Measurements from ENCODE around the gene PI16. TPM values are rescaled to one million over a fixed set of nuclear protein-coding genes. Genes with fewer than 3 reads are reported as not detected.

Gene PI16
- total RNA-seq, 1 experiment from 2014 or later, result 0.07 TPM

DNA sequence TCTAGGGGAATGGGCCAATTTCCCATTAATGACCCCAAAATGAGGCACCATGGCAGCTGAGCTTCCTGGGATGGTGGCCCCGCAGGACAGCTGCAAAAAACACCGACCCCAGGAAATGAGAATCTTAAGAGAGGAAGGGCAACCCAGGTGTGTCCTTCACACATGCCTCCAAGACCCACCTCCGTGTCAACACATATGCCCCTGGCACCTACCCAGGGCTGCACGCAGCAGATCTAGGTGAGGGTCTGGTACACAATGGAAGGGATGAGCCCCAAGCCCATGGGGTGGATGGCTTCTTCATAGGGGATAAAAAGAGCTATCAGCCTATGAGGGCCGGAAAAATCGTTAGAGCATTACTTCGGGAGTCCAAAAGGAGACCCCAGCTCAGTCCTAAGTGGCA is 22.0 kb downstream of the PI16 start:
- no peak overlapping the region for H2AFZ ChIP-seq (ENCODE audit: low read length)
- no peak overlapping the region for H3K9ac ChIP-seq (ENCODE audit: low read length)
- DNase-seq, result no peak
- no peaks in the 10 kb centered on the region for H3K27me3 ChIP-seq (ENCODE audit: low read length)
- no peak overlapping the region for H3K27ac ChIP-seq (ENCODE audit: low read length)
- peaks cover 50% of the 10 kb centered on the region for H3K36me3 ChIP-seq (ENCODE audit: insufficient read depth, low read length)
- peaks cover 26% of the 10 kb centered on the region for H3K79me2 ChIP-seq (ENCODE audit: low read length)
- peaks cover 34% of the 10 kb centered on the region for H4K20me1 ChIP-seq (ENCODE audit: insufficient read depth, low read depth, low read length)
- no peak overlapping the region for H3K4me3 ChIP-seq (ENCODE audit: low read length)
- no peaks in the 10 kb centered on the region for H3K9me3 ChIP-seq (ENCODE audit: low read length)
- no peaks in the 10 kb centered on the region for H3K4me1 ChIP-seq (ENCODE audit: low read length)
- H3K4me2 ChIP-seq (ENCODE audit: low read depth, low read length, poor library complexity, severe bottlenecking), result no peak overlapping the region
- no peaks in the 10 kb centered on the region for H3K9me2 ChIP-seq (replicated peaks; ENCODE audit: insufficient read depth, low read length)

GRCh38 chr6:36976931-36977330 is 22.4 kb downstream of the PI16 start:
- Histone ChIP-seq H3K36me3 (ENCODE audit: insufficient read depth, low read length) (peaks cover 46% of the 10 kb centered on the region), H3K27me3 (ENCODE audit: low read length) (no peaks in the 10 kb centered on the region), H3K9ac (ENCODE audit: low read length) (no peak overlapping the region), H4K20me1 (ENCODE audit: insufficient read depth, low read depth, low read length) (peaks cover 38% of the 10 kb centered on the region), H3K9me3 (ENCODE audit: low read length) (no peaks in the 10 kb centered on the region), H3K4me3 (ENCODE audit: low read length) (no peak overlapping the region), H2AFZ (ENCODE audit: low read length) (no peak overlapping the region), H3K4me2 (ENCODE audit: low read depth, low read length, poor library complexity, severe bottlenecking) (no peak overlapping the region), H3K79me2 (ENCODE audit: low read length) (peaks cover 30% of the 10 kb centered on the region), H3K4me1 (ENCODE audit: low read length) (no peaks in the 10 kb centered on the region; the same call in 1 of the 2 replicates), H3K27ac (ENCODE audit: low read length) (no peak overlapping the region), H3K9me2 (replicated peaks; ENCODE audit: insufficient read depth, low read length) (no peaks in the 10 kb centered on the region)
- no peak for DNase-seq

GRCh38 chr6:36977470-36977941 is 23.0 kb downstream of the PI16 start:
- Histone ChIP-seq H3K9me3 (ENCODE audit: low read length) (no peaks in the 10 kb centered on the region), H3K4me2 (ENCODE audit: low read depth, low read length, poor library complexity, severe bottlenecking) (no peak overlapping the region), H3K36me3 (ENCODE audit: insufficient read depth, low read length) (peaks cover 44% of the 10 kb centered on the region), H3K79me2 (ENCODE audit: low read length) (peaks cover 34% of the 10 kb centered on the region), H3K9me2 (replicated peaks; ENCODE audit: insufficient read depth, low read length) (no peaks in the 10 kb centered on the region), H3K9ac (ENCODE audit: low read length) (no peak overlapping the region), H3K4me1 (ENCODE audit: low read length) (no peaks in the 10 kb centered on the region; the same call in 1 of the 2 replicates), H3K27ac (ENCODE audit: low read length) (no peak overlapping the region), H2AFZ (ENCODE audit: low read length) (no peak overlapping the region), H3K4me3 (ENCODE audit: low read length) (no peak overlapping the region), H3K27me3 (ENCODE audit: low read length) (no peaks in the 10 kb centered on the region), H4K20me1 (ENCODE audit: insufficient read depth, low read depth, low read length) (peaks cover 41% of the 10 kb centered on the region)
- DNase-seq, result peak; percentile 85

GRCh38 chr6:36978421-36979346 is 24.1 kb downstream of the PI16 start:
- H3K36me3 ChIP-seq (ENCODE audit: insufficient read depth, low read length), result peaks cover 35% of the 10 kb centered on the region; the same call in 1 of the 2 replicates
- H3K9me2 ChIP-seq (replicated peaks; ENCODE audit: insufficient read depth, low read length), result no peaks in the 10 kb centered on the region
- H3K4me1 ChIP-seq (ENCODE audit: low read length), result peaks cover 7% of the 10 kb centered on the region
- no peak overlapping the region for H3K4me3 ChIP-seq (ENCODE audit: low read length)
- H3K9ac ChIP-seq (ENCODE audit: low read length), result no peak overlapping the region
- H3K79me2 ChIP-seq (ENCODE audit: low read length), result peaks cover 46% of the 10 kb centered on the region
- no peaks in the 10 kb centered on the region for H3K27me3 ChIP-seq (ENCODE audit: low read length)
- H3K4me2 ChIP-seq (ENCODE audit: low read depth, low read length, poor library complexity, severe bottlenecking), result no peak overlapping the region
- peaks cover 53% of the 10 kb centered on the region for H4K20me1 ChIP-seq (ENCODE audit: insufficient read depth, low read depth, low read length)
- H3K9me3 ChIP-seq (ENCODE audit: low read length), result no peaks in the 10 kb centered on the region
- no peak overlapping the region for H2AFZ ChIP-seq (ENCODE audit: low read length)
- H3K27ac ChIP-seq (ENCODE audit: low read length), result no peak overlapping the region
- DNase-seq, result no peak

DNA sequence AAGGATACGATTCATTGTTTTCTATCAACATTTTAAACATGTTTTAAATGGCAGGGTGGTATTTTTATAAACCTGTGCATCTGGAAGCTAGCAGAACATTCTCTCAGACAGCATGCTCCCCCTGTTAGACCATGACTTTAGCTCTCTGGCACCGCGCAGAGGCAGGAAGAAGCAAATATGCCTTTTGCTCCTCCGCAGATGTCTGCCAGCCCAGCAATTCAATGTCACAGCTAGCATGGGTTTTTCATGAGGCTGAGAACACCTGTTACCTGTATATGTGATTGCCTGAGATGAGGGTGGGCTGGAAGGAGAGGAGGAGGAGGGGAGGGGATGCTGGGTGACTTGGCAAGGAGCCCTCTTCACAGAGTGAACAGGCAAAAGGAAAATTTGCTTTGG is 24.8 kb downstream of the PI16 start:
- Histone ChIP-seq H3K27me3 (ENCODE audit: low read length) (no peaks in the 10 kb centered on the region), H3K4me3 (ENCODE audit: low read length) (no peak overlapping the region), H3K9me2 (replicated peaks; ENCODE audit: insufficient read depth, low read length) (no peaks in the 10 kb centered on the region), H3K27ac (ENCODE audit: low read length) (no peak overlapping the region), H3K4me2 (ENCODE audit: low read depth, low read length, poor library complexity, severe bottlenecking) (no peak overlapping the region), H3K9ac (ENCODE audit: low read length) (no peak overlapping the region), H2AFZ (ENCODE audit: low read length) (no peak overlapping the region), H3K9me3 (ENCODE audit: low read length) (no peaks in the 10 kb centered on the region), H3K36me3 (ENCODE audit: insufficient read depth, low read length) (peaks cover 29% of the 10 kb centered on the region; the same call in 1 of the 2 replicates), H3K4me1 (ENCODE audit: low read length) (peaks cover 14% of the 10 kb centered on the region), H3K79me2 (ENCODE audit: low read length) (peaks cover 53% of the 10 kb centered on the region), H4K20me1 (ENCODE audit: insufficient read depth, low read depth, low read length) (peaks cover 60% of the 10 kb centered on the region)
- DNase-seq, result no peak

- Histone ChIP-seq H3K27ac (ENCODE audit: low read length) (no peak overlapping the region), H3K36me3 (ENCODE audit: insufficient read depth, low read length) (peaks cover 24% of the 10 kb centered on the region; the same call in 1 of the 2 replicates), H3K27me3 (ENCODE audit: low read length) (no peaks in the 10 kb centered on the region), H2AFZ (ENCODE audit: low read length) (no peak overlapping the region), H3K79me2 (ENCODE audit: low read length) (peaks cover 61% of the 10 kb centered on the region), H4K20me1 (ENCODE audit: insufficient read depth, low read depth, low read length) (peaks cover 66% of the 10 kb centered on the region), H3K4me3 (ENCODE audit: low read length) (no peak overlapping the region), H3K9ac (ENCODE audit: low read length) (no peak overlapping the region), H3K9me2 (replicated peaks; ENCODE audit: insufficient read depth, low read length) (no peaks in the 10 kb centered on the region), H3K9me3 (ENCODE audit: low read length) (no peaks in the 10 kb centered on the region), H3K4me1 (ENCODE audit: low read length) (peaks cover 18% of the 10 kb centered on the region), H3K4me2 (ENCODE audit: low read depth, low read length, poor library complexity, severe bottlenecking) (no peak overlapping the region)
- no peak for DNase-seq
Observed at GRCh38 chr6:36980129-36980528, 25.6 kb downstream of the PI16 start.

DNA sequence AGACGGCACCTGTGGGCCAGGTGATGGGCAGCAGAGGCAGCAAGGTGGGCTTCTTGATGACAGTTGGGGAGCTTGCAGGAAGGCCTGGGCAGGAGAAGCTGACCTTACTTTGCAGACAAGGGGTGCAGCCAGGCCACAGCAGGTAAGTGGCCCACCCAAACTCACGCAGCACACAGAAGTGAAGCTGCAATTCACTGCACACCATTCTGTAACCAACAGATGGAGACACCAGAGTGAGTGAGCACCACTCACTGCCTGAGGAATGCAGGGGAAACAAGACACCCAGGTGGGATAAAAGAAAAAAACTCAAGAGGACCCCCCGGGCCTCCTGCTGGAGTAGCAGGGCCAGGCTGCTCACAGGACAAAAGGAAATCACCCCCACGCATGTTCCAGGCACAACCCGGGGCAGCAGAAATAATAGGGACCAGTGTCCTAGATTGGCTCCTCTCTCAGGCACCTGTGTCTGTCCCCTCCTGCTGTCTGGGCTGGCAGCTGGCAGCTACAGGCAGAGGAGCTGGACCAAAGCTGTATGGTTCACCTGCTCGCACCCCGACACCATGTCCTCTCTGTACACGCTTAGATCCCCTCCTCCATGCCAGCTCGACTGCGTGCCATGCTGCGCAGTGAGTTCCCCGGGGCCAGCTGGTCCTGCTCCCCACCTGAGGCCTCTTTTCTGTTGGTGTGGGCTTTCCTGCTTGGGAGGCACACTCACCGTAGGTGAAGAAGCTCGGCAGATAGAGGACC is 26.5 kb downstream of the PI16 start:
- Histone ChIP-seq H3K27ac (ENCODE audit: low read length) (no peak overlapping the region), H3K4me3 (ENCODE audit: low read length) (no peak overlapping the region), H3K79me2 (ENCODE audit: low read length) (peaks cover 69% of the 10 kb centered on the region), H3K4me2 (ENCODE audit: low read depth, low read length, poor library complexity, severe bottlenecking) (no peak overlapping the region), H3K9me3 (ENCODE audit: low read length) (no peaks in the 10 kb centered on the region), H2AFZ (ENCODE audit: low read length) (no peak overlapping the region), H3K4me1 (ENCODE audit: low read length) (peaks cover 18% of the 10 kb centered on the region), H4K20me1 (ENCODE audit: insufficient read depth, low read depth, low read length) (peaks cover 66% of the 10 kb centered on the region), H3K36me3 (ENCODE audit: insufficient read depth, low read length) (peaks cover 21% of the 10 kb centered on the region; the same call in 1 of the 2 replicates), H3K9me2 (replicated peaks; ENCODE audit: insufficient read depth, low read length) (no peaks in the 10 kb centered on the region), H3K9ac (ENCODE audit: low read length) (no peak overlapping the region), H3K27me3 (ENCODE audit: low read length) (no peaks in the 10 kb centered on the region)
- no peak for DNase-seq

GRCh38 chr6:36983538-36983937 is 29.0 kb downstream of the PI16 start:
- H3K4me1 ChIP-seq (ENCODE audit: low read length), result peaks cover 29% of the 10 kb centered on the region
- H3K36me3 ChIP-seq (ENCODE audit: insufficient read depth, low read length), result no peaks in the 10 kb centered on the region
- H3K27me3 ChIP-seq (ENCODE audit: low read length), result no peaks in the 10 kb centered on the region
- H2AFZ ChIP-seq (ENCODE audit: low read length), result no peak overlapping the region
- H3K9ac ChIP-seq (ENCODE audit: low read length), result peak overlapping the region; percentile 21; the same call in 1 of the 2 replicates
- peak overlapping the region; percentile 99 for H3K4me2 ChIP-seq (ENCODE audit: low read depth, low read length, poor library complexity, severe bottlenecking)
- no peaks in the 10 kb centered on the region for H3K9me3 ChIP-seq (ENCODE audit: low read length)
- H3K9me2 ChIP-seq (replicated peaks; ENCODE audit: insufficient read depth, low read length), result no peaks in the 10 kb centered on the region
- H3K79me2 ChIP-seq (ENCODE audit: low read length), result peaks cover 69% of the 10 kb centered on the region
- peaks cover 57% of the 10 kb centered on the region for H4K20me1 ChIP-seq (ENCODE audit: insufficient read depth, low read depth, low read length)
- no peak for DNase-seq
- no peak overlapping the region for H3K27ac ChIP-seq (ENCODE audit: low read length)
- peak overlapping the region; percentile 97; the same call in 1 of the 2 replicates for H3K4me3 ChIP-seq (ENCODE audit: low read length)

Measured in Karpas-422 (cell line).